Endothelial cell (in vitro differentiated cells): ENCODE results near the gene ZFP57. TPM values are rescaled to one million over a fixed set of nuclear protein-coding genes. Genes with fewer than 3 reads are reported as not detected.

ENCODE experiments used
- DNase-seq: peaks from one replicate; pipeline ENCODE4 v3.0.0; 2021; ENCODE audit warnings: low spot score
- H3K27ac Mint-ChIP-seq: one replicate; pipeline ENCODE4 v1.8.0; 2021; ENCODE audit warnings: mixed read lengths, inconsistent platforms; ENCODE audit not compliant: unreplicated experiment
- H3K27me3 Mint-ChIP-seq: one replicate; pipeline ENCODE4 v1.8.0; 2021; ENCODE audit warnings: mild to moderate bottlenecking, moderate library complexity, mixed read lengths, inconsistent platforms; ENCODE audit not compliant: unreplicated experiment
- H3K36me3 Mint-ChIP-seq: one replicate; pipeline ENCODE4 v1.8.0; 2021; ENCODE audit warnings: mild to moderate bottlenecking, low read depth, mixed read lengths, inconsistent platforms; ENCODE audit not compliant: unreplicated experiment
- H3K4me1 Mint-ChIP-seq: one replicate; pipeline ENCODE4 v1.8.0; 2021; ENCODE audit warnings: mild to moderate bottlenecking, mixed read lengths, inconsistent platforms; ENCODE audit not compliant: unreplicated experiment
- H3K4me3 Mint-ChIP-seq: one replicate; pipeline ENCODE4 v1.8.0; 2021; ENCODE audit warnings: mild to moderate bottlenecking, mixed read lengths, inconsistent platforms; ENCODE audit not compliant: unreplicated experiment
- H3K9me3 Mint-ChIP-seq: one replicate; pipeline ENCODE4 v1.8.0; 2021; ENCODE audit warnings: mixed read lengths, inconsistent platforms; ENCODE audit not compliant: unreplicated experiment
- total RNA-seq: library from RNA; stranded (reverse); fragmentation: NEBNext Ultra II Directional; extraction: Animal tissue kit (Norgen Biotek cat#: 25700); gene quantifications from one replicate; pipeline ENCODE4 v1.2.1, GENCODE V29; 2021; ENCODE audit not compliant: unreplicated experiment
- TF ChIP-seq, protein P1 (sequence below): fragments of 200-600 bp; sonication (generic); IDR thresholded peaks from one replicate; pipeline ENCODE4 v1.5.0; 2021; ENCODE audit warnings: antibody characterized with exemption; ENCODE audit not compliant: unreplicated experiment

The ZFP57 gene
- total RNA-seq, 1 donor from 2014 or later = 1.0 TPM

- Mint-ChIP-seq H3K4me3 (no peak overlapping the region), H3K4me1 (peaks cover 21% of the 10 kb centered on the region), H3K9me3 (no peaks in the 10 kb centered on the region), H3K36me3 (no peaks in the 10 kb centered on the region), H3K27ac (no peak overlapping the region), H3K27me3 (peaks cover 6% of the 10 kb centered on the region)
- no peak for DNase-seq
- TF ChIP-seq, protein P1, sequence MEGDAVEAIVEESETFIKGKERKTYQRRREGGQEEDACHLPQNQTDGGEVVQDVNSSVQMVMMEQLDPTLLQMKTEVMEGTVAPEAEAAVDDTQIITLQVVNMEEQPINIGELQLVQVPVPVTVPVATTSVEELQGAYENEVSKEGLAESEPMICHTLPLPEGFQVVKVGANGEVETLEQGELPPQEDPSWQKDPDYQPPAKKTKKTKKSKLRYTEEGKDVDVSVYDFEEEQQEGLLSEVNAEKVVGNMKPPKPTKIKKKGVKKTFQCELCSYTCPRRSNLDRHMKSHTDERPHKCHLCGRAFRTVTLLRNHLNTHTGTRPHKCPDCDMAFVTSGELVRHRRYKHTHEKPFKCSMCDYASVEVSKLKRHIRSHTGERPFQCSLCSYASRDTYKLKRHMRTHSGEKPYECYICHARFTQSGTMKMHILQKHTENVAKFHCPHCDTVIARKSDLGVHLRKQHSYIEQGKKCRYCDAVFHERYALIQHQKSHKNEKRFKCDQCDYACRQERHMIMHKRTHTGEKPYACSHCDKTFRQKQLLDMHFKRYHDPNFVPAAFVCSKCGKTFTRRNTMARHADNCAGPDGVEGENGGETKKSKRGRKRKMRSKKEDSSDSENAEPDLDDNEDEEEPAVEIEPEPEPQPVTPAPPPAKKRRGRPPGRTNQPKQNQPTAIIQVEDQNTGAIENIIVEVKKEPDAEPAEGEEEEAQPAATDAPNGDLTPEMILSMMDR = no peak
These were observed 28.2 kb upstream of the ZFP57 start for GRCh38 chr6:29709188-29709587.

- no peak overlapping the region for H3K27ac Mint-ChIP-seq
- H3K9me3 Mint-ChIP-seq = no peaks in the 10 kb centered on the region
- TF ChIP-seq, protein P1 = no peak
- peaks cover 21% of the 10 kb centered on the region for H3K4me1 Mint-ChIP-seq
- no peaks in the 10 kb centered on the region for H3K36me3 Mint-ChIP-seq
- H3K27me3 Mint-ChIP-seq = peaks cover 4% of the 10 kb centered on the region
- no peak overlapping the region for H3K4me3 Mint-ChIP-seq
- no peak for DNase-seq
These were observed 27.7 kb upstream of the ZFP57 start for GRCh38 chr6:29708432-29709179.

DNA sequence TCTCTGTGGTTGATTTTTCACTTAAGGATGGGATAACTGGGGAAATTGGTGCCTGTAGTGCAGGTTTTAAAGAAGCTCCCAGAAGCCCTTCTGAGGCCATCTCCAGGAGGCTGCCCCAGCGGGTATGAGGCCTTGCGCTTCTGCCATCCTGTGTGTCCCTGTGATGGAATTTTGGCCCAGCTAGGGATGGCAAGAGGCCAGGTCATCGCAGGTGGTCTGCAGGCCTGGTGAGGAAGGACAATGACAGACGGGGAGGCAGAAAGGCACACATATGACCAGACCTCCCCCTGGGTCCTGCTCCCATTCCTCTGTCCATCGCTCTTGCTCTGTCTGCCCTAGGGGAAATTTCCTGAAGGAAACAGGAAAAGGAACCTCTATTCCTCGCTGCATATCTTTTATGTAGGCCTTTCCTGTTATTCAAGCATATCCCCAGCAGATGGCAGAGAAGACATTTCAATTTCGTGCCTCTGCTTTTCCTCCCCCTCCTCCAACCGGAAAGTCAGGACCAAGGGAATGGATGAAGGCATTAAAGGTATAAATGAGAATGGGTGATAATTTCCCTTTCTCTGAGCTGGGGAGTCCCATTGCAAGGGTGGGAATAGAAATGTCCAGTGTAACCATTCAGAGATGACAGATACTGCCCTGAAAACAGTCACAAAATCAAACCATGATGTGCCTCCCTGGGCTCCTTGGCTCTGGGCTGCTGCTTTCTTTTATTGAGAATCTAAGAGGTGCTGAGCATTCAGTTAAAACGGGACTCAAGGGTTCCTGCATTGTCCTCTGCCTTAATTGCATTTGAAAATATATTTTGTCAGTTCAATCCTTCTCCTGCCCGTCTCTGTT lies 24.7 kb upstream of the ZFP57 start:
- peaks cover 21% of the 10 kb centered on the region for H3K4me1 Mint-ChIP-seq
- no peaks in the 10 kb centered on the region for H3K36me3 Mint-ChIP-seq
- no peaks in the 10 kb centered on the region for H3K27me3 Mint-ChIP-seq
- no peak overlapping the region for H3K27ac Mint-ChIP-seq
- H3K4me3 Mint-ChIP-seq = no peak overlapping the region
- no peaks in the 10 kb centered on the region for H3K9me3 Mint-ChIP-seq
- TF ChIP-seq, protein P1 = peak; percentile 47
- peak; percentile 48 for DNase-seq

GRCh38 chr6:29702519-29703103 lies 21.7 kb upstream of the ZFP57 start:
- no peak overlapping the region for H3K4me3 Mint-ChIP-seq
- peak; percentile 82 for DNase-seq
- no peaks in the 10 kb centered on the region for H3K27me3 Mint-ChIP-seq
- TF ChIP-seq, protein P1 = peak; percentile 72
- H3K9me3 Mint-ChIP-seq = no peaks in the 10 kb centered on the region
- no peaks in the 10 kb centered on the region for H3K36me3 Mint-ChIP-seq
- peaks cover 9% of the 10 kb centered on the region for H3K4me1 Mint-ChIP-seq
- no peak overlapping the region for H3K27ac Mint-ChIP-seq
